Articular chondrocyte of knee joint (primary cell): ENCODE data around the gene ZNF431. TPM values are rescaled to one million over a fixed set of nuclear protein-coding genes. Genes with fewer than 3 reads are reported as not detected.

Experiments used
- small RNA-seq: library from RNA; depleted of rRNA; stranded (forward); fragments of <200 nt; gene quantifications from one replicate; pipeline ENCODE3, GENCODE V24; 2012
- total RNA-seq: library from RNA; depleted of rRNA; stranded (reverse); fragments of >200 nt; gene quantifications from 2 replicates; pipeline ENCODE4 v1.2.3, GENCODE V29; 2012

The ZNF431 gene
- total RNA-seq: 6.0 and 9.8 TPM in 2 replicates

DNA sequence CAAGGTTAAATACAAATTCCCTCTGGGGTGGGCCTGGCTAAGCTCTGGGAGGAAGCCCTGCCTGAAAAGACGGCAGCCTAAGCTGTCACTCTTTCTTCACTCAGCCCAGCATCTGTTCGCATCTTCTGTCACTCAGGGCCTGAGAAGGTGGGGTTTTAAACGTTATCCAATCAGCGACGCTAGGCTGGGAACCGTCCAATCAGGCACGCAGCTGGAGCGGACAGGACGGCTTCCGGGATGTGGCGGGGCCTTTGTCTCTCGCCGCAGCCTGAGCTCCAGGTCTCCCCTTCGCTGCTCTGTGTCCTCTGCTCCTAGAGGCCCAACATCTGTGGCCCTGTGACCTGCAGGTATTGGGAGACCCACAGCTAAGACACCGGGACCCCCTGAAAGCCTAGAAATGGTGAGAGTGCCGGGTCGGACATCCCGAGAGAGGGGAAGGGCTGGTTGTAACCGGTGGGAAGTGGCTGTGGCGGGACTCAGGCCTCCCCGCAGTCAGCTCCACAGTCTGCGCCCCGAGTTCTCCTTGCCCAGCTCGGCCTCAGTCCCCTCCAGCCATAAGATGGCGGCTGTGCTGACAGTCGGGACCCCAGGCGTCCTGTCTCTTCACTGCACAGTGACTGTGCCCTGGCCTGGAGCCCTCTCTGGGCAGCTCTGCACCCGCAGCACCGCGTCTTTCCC lies at the start of gene ZNF431:
Gene ZNF431, plus strand, starts transcription at position 254 of the 678 bp plus-strand sequence. Its CDS starts 144 bp downstream, at position 398.

Small RNA genes lying within 50 kb of the gene (small RNA-seq; reads per million reads assigned to genes)
- not detected for gene RNA5SP469

Other genes starting within 250 kb of the ZNF431 start
- 7.7 and 9.4 TPM in 2 replicates for gene ZNF85, start 218.8 kb upstream of the ZNF431 start, total RNA-seq
- gene ZNF430, start 121.4 kb upstream of the ZNF431 start, total RNA-seq: 9.4 and 16.0 TPM in 2 replicates
- 3.8 and 9.1 TPM in 2 replicates for gene ZNF714, start 59.8 kb upstream of the ZNF431 start, total RNA-seq
- 10.3 and 10.5 TPM in 2 replicates for gene ZNF708, start 187.4 kb downstream of the ZNF431 start, total RNA-seq
- 6.4 and 6.7 TPM in 2 replicates for gene ZNF738, start 217.0 kb downstream of the ZNF431 start, total RNA-seq